HepG2 (cell line): ENCODE measurements around the gene OR8D1. TPM values are rescaled to one million over a fixed set of nuclear protein-coding genes. Genes with fewer than 3 reads are reported as not detected.

Source experiments
- ATAC-seq: fragments of 200-7000 bp; cut with Tn5 transposase; 3 replicates; pipeline ENCODE4 v1.9.1; 2020; ENCODE audit warnings: mild to moderate bottlenecking, moderate library complexity
- BruUV-seq: library from RNA; stranded (reverse); fragments of 400-500 nt; replicated peaks from 2 replicates; lab custom pipeline; 2021; lab: Mats Ljungman, UMichigan
- CTCF ChIA-PET: fragments of 300-600 bp; formaldehyde crosslinking; extraction: SDS; loops from one replicate; lab custom pipeline; 2021; ENCODE audit warnings: low total read pairs, inconsistent platforms, low intra/inter-chr PET ratio; lab: Yijun Ruan, JAX
- POLR2A ChIA-PET: fragments of 350-600 bp; sonication (Branson Sonifier 250); formaldehyde crosslinking; loops from one replicate; lab custom pipeline; 2020; ENCODE audit warnings: antibody characterized with exemption, inconsistent platforms; lab: Yijun Ruan, JAX
- DNase-seq: peaks from one replicate; pipeline ENCODE4 v3.0.0-alpha.2; 2015; ENCODE audit warnings: low spot score
- FAIRE-seq: peaks from 3 replicates; lab custom pipeline; 2011; peaks lifted over from hg19 to GRCh38; lab: Jason Lieb, UNC
- H2AFZ ChIP-seq: one replicate; pipeline ENCODE4 v1.6.1; 2011; ENCODE audit warnings: low read length, inconsistent platforms
- H3K27ac ChIP-seq: fragments of 300-600 bp; 3 replicates; pipeline ENCODE4 v1.8.0; 2011; ENCODE audit warnings: mixed run types, mild to moderate bottlenecking, mixed read lengths, low read length, inconsistent platforms; ENCODE audit not compliant: insufficient read depth; ENCODE audit errors: extremely low read length
- H3K27me3 ChIP-seq, 2 experiments: fragments of 200-600 bp in 1 of 2; 2 replicates in 1 of 2; 3 replicates in 1 of 2; pipeline versions ENCODE4 v1.6.0 to v1.8.0; 2011; ENCODE audit warnings: low read length in 2 of 2, mild to moderate bottlenecking in 2 of 2, moderate library complexity in 2 of 2, inconsistent platforms in 1 of 2; ENCODE audit not compliant: insufficient read depth in 2 of 2, control insufficient read depth in 1 of 2
- H3K36me3 ChIP-seq, 2 experiments: fragments of 200-600 bp in 1 of 2; replicated peaks in 1 of 2; 2 replicates in 1 of 2; 3 replicates in 1 of 2; pipeline versions ENCODE4 v1.5.1 to v1.8.0; 2011; ENCODE audit warnings: low read length in 2 of 2, inconsistent platforms in 1 of 2; ENCODE audit not compliant: insufficient read depth in 2 of 2, control insufficient read depth in 1 of 2
- H3K4me1 ChIP-seq: 2 replicates; pipeline ENCODE4 v1.5.1; 2012; ENCODE audit warnings: low read length, inconsistent platforms; ENCODE audit not compliant: insufficient read depth
- H3K4me2 ChIP-seq: 2 replicates; pipeline ENCODE4 v1.6.0; 2011; ENCODE audit warnings: low read depth, low read length, inconsistent platforms
- H3K4me3 ChIP-seq, 3 experiments: fragments of 200-600 bp in 1 of 3; sonication (generic), shearing (Covaris generic) in 1 of 3; replicated peaks in 1 of 3; 2 replicates each; pipeline ENCODE4 v1.5.1; 2011 to 2016; ENCODE audit warnings: low read length in 3 of 3, inconsistent platforms in 2 of 3, low read depth in 2 of 3, mild to moderate bottlenecking in 2 of 3, control low read depth in 1 of 3, mixed read lengths in 1 of 3; ENCODE audit not compliant: insufficient read depth in 1 of 3
- H3K79me2 ChIP-seq: one replicate; pipeline ENCODE4 v1.6.1; 2011; ENCODE audit warnings: low read length, inconsistent platforms; ENCODE audit not compliant: insufficient read depth
- H3K9ac ChIP-seq: 2 replicates; pipeline ENCODE4 v1.6.0; 2011; ENCODE audit warnings: mild to moderate bottlenecking, low read depth, low read length, inconsistent platforms; ENCODE audit not compliant: insufficient read depth
- H3K9me3 ChIP-seq: 2 replicates; pipeline ENCODE4 v1.5.1; 2012; ENCODE audit warnings: mild to moderate bottlenecking, low read length
- H4K20me1 ChIP-seq: 2 replicates; pipeline ENCODE4 v1.6.0; 2011; ENCODE audit warnings: inconsistent platforms, mild to moderate bottlenecking, low read length, moderate library complexity; ENCODE audit not compliant: insufficient read depth
- DNMT3B ChIP-seq: conservative IDR thresholded peaks from 2 replicates; pipeline ENCODE4 v1.6.1; 2016; ENCODE audit warnings: missing biosample characterization, control low read depth
- HOXD1 ChIP-seq: sonication (generic); formaldehyde crosslinking; IDR thresholded peaks from 2 replicates; pipeline ENCODE4 v1.5.0; 2020; ENCODE audit warnings: missing genetic modification reagents
- MAFK ChIP-seq, 2 experiments: IDR thresholded peaks in 1 of 2; conservative IDR thresholded peaks in 1 of 2; 2 replicates each; pipeline ENCODE4 v1.6.1; 2011; ENCODE audit warnings: improper control_type of control experiment in 2 of 2, low read length in 2 of 2
- MEIS2 ChIP-seq: sonication (generic); formaldehyde crosslinking; IDR thresholded peaks from 2 replicates; pipeline ENCODE4 v1.9.0; 2021; ENCODE audit warnings: mild to moderate bottlenecking, missing genetic modification reagents
- MXI1 ChIP-seq: IDR thresholded peaks from 3 replicates; pipeline ENCODE4 v1.6.1; 2012; ENCODE audit warnings: low read depth, low read length, inconsistent platforms, borderline replicate concordance
- NFE2L2 ChIP-seq: fragments of 150-350 bp; IDR thresholded peaks from 2 replicates; pipeline ENCODE4 v1.6.1; 2014; ENCODE audit warnings: low read length
- ZNF329 ChIP-seq: sonication (generic); formaldehyde crosslinking; IDR thresholded peaks from 2 replicates; pipeline ENCODE4 v1.9.0; 2021; ENCODE audit warnings: low read depth, mild to moderate bottlenecking, missing genetic modification reagents
- ZNF441 ChIP-seq: sonication (generic); formaldehyde crosslinking; IDR thresholded peaks from 2 replicates; pipeline ENCODE4 v1.7.0; 2021; ENCODE audit warnings: missing genetic modification reagents, borderline replicate concordance
- ZNF781 ChIP-seq: sonication (generic); formaldehyde crosslinking; IDR thresholded peaks from 2 replicates; pipeline ENCODE4 v1.5.1; 2020; ENCODE audit warnings: borderline replicate concordance, mild to moderate bottlenecking, missing genetic modification reagents; ENCODE audit errors: not compliant biosample characterization
- ZNF839 ChIP-seq: sonication (generic); formaldehyde crosslinking; IDR thresholded peaks from 2 replicates; pipeline ENCODE4 v1.4.0; 2020; ENCODE audit warnings: missing genetic modification reagents, mild to moderate bottlenecking, borderline replicate concordance
- WGBS: methylation state at CpG from one replicate; pipeline ENCODE4 v1.1.6; 2017; ENCODE audit warnings: low lambda C conversion rate; 5-methylcytosine and 5-hydroxymethylcytosine counted together
- in situ Hi-C: cut with HindIII; loops from 2 replicates; pipeline ENCODE4 v1.10.0; 2017; ENCODE audit warnings: low pct_unique_long_range_greater_than_20kb; ENCODE audit not compliant: extremely low pct_ligation_motif_present
- intact Hi-C: fragments of 100-400 bp; cut with micrococcal nuclease; formaldehyde crosslinking; loops from one replicate; pipeline ENCODE4 v1.10.0; 2022; ENCODE audit not compliant: unreplicated experiment
- polyA plus RNA-seq, 8 experiments: library from polyadenylated mRNA; depleted of rRNA in 3 of 8; stranded (reverse) in 7 of 8; unstranded in 1 of 8; fragments of >200 nt; fragmentation: Illumina TruSeq in 4 of 8; extraction: Trizol in 4 of 8; gene quantifications; 2 replicates each; pipeline versions ENCODE4 v1.2.1 to v1.2.3, GENCODE V29; 2011 to 2016; ENCODE audit warnings: low read depth in 4 of 8, missing spikeins in 1 of 8, mixed read lengths in 1 of 8; ENCODE audit not compliant: insufficient read depth in 1 of 8
- total RNA-seq, 5 experiments: library from RNA; depleted of rRNA; stranded (reverse); fragments of >200 nt; fragmentation: Illumina TruSeq; extraction: Trizol; gene quantifications; 2 replicates each; pipeline ENCODE4 v1.2.3, GENCODE V29; 2016; ENCODE audit warnings: low read depth in 1 of 5
- TF ChIP-seq, protein P1 (sequence below): sonication (generic); formaldehyde crosslinking; IDR thresholded peaks from 2 replicates; pipeline ENCODE4 v1.5.0; 2020; ENCODE audit warnings: missing genetic modification reagents
- TF ChIP-seq, protein P2 (sequence below): IDR thresholded peaks from 2 replicates; pipeline ENCODE4 v1.6.1; 2016; ENCODE audit warnings: missing compliant biosample characterization, missing genetic modification reagents, borderline replicate concordance
- TF ChIP-seq, protein P3 (sequence below), 2 experiments: fragments of 450-650 bp in 1 of 2; sonication (generic) in 1 of 2; formaldehyde crosslinking in 1 of 2; IDR thresholded peaks; 2 replicates each; pipeline versions ENCODE4 v1.6.1 to v1.8.0; 2016 to 2022; ENCODE audit warnings: antibody characterized with exemption in 1 of 2, mild to moderate bottlenecking in 1 of 2, missing genetic modification reagents in 1 of 2

Gene OR8D1
- total and polyA plus RNA-seq, 2 of the 13 experiments (the other 11 are each of a cell fraction or from before 2014, with no cell fraction given) = not detected

DNA sequence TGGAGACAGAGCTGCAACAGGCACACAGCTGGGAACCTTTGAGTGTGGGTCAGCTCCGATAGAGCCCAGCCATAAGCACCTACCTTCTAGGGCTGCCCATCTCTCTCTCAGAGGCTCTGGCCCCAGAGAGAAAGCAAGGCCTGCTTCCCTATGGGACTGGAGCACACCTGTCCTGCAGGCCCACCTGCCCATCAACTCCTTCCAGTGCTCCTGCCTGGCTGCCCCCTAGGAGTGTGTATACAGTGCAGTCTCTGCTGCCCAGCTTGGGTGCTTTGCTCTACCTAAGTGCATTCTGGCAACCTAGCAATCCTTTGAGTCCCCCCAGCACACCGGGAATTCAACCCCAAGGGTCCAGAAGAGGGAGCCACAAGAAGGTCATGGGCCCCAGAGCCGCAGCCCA lies 36.5 kb downstream of the OR8D1 start:
- peaks cover 9% of the 10 kb centered on the region; the same call in 1 of the 2 replicates for H3K9me3 ChIP-seq
- no peaks in the 10 kb centered on the region for H4K20me1 ChIP-seq
- H3K4me1 ChIP-seq = no peaks in the 10 kb centered on the region
- H3K27me3 ChIP-seq = no peaks in the 10 kb centered on the region
- H3K79me2 ChIP-seq = no peaks in the 10 kb centered on the region
- ChIA-PET POLR2A (no interaction called here), CTCF (no interaction called here)
- H3K4me2 ChIP-seq = no peak overlapping the region
- H3K4me3 ChIP-seq = no peak overlapping the region
- WGBS = 0% methylated on average over 2 of the region's 3 CpGs
- H3K36me3 ChIP-seq = no peaks in the 10 kb centered on the region
- no peak overlapping the region for H3K27ac ChIP-seq
- FAIRE-seq (no peak), ATAC-seq (no peak), DNase-seq (no peak)
- H2AFZ ChIP-seq = no peak overlapping the region
- no peak overlapping the region for H3K9ac ChIP-seq
- intact Hi-C loops (no loop called here), in situ Hi-C loops (no loop called here)
- BruUV-seq = no TSS peak
- TF ChIP-seq, protein P1, sequence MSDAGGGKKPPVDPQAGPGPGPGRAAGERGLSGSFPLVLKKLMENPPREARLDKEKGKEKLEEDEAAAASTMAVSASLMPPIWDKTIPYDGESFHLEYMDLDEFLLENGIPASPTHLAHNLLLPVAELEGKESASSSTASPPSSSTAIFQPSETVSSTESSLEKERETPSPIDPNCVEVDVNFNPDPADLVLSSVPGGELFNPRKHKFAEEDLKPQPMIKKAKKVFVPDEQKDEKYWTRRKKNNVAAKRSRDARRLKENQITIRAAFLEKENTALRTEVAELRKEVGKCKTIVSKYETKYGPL (CRISPR knock-in tag) = no peak
- TF ChIP-seq ZNF839 = no peak
- no peak for TF ChIP-seq ZNF781 (CRISPR knock-in tag)
- TF ChIP-seq NFE2L2 = no peak
- no peak for TF ChIP-seq MXI1
- no peak for TF ChIP-seq HOXD1
- TF ChIP-seq, protein P2, sequence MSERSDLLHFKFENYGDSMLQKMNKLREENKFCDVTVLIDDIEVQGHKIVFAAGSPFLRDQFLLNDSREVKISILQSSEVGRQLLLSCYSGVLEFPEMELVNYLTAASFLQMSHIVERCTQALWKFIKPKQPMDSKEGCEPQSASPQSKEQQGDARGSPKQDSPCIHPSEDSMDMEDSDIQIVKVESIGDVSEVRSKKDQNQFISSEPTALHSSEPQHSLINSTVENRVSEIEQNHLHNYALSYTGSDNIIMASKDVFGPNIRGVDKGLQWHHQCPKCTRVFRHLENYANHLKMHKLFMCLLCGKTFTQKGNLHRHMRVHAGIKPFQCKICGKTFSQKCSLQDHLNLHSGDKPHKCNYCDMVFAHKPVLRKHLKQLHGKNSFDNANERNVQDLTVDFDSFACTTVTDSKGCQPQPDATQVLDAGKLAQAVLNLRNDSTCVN (CRISPR knock-in tag) = no peak
- no peak for TF ChIP-seq DNMT3B (CRISPR knock-in tag)
- no peak for TF ChIP-seq MEIS2
- no peak for TF ChIP-seq ZNF441
- TF ChIP-seq MAFK (conservative IDR thresholded peaks at IDR 0.05 in 1 of 2, IDR thresholded peaks at IDR 0.05 in 1 of 2; ENCODE audit: low read length in 2 of 2) = no peak
- TF ChIP-seq, protein P3, sequence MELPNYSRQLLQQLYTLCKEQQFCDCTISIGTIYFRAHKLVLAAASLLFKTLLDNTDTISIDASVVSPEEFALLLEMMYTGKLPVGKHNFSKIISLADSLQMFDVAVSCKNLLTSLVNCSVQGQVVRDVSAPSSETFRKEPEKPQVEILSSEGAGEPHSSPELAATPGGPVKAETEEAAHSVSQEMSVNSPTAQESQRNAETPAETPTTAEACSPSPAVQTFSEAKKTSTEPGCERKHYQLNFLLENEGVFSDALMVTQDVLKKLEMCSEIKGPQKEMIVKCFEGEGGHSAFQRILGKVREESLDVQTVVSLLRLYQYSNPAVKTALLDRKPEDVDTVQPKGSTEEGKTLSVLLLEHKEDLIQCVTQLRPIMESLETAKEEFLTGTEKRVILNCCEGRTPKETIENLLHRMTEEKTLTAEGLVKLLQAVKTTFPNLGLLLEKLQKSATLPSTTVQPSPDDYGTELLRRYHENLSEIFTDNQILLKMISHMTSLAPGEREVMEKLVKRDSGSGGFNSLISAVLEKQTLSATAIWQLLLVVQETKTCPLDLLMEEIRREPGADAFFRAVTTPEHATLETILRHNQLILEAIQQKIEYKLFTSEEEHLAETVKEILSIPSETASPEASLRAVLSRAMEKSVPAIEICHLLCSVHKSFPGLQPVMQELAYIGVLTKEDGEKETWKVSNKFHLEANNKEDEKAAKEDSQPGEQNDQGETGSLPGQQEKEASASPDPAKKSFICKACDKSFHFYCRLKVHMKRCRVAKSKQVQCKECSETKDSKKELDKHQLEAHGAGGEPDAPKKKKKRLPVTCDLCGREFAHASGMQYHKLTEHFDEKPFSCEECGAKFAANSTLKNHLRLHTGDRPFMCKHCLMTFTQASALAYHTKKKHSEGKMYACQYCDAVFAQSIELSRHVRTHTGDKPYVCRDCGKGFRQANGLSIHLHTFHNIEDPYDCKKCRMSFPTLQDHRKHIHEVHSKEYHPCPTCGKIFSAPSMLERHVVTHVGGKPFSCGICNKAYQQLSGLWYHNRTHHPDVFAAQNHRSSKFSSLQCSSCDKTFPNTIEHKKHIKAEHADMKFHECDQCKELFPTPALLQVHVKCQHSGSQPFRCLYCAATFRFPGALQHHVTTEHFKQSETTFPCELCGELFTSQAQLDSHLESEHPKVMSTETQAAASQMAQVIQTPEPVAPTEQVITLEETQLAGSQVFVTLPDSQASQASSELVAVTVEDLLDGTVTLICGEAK (IDR thresholded peaks at IDR 0.05) = no peak
- TF ChIP-seq, protein P3 (CRISPR knock-in tag; IDR thresholded peaks at IDR 0.05) = no peak
- TF ChIP-seq ZNF329 = no peak
